HG03060 (cell line): ENCODE data around the gene NOL9.

Experiments used
- ATAC-seq: cut with Tn5 transposase; IDR thresholded peaks from one replicate; pipeline ENCODE4 v1.9.1; 2021; ENCODE audit warnings: low read depth, moderate number of reproducible peaks; ENCODE audit not compliant: unreplicated experiment

The NOL9 gene

GRCh38 chr1:6491966-6492365 lies 62.3 kb downstream of the NOL9 start:
- ATAC-seq, result no peak

GRCh38 chr1:6491480-6491962 lies 62.8 kb downstream of the NOL9 start, which contains the start of gene PLEKHG5:
TSS of gene PLEKHG5 (minus strand) at chr1:6491667. CDS start at chr1:6477571, 14,096 bp downstream.
- ATAC-seq, result no peak

- ATAC-seq, result no peak
Observed at GRCh38 chr1:6491081-6491449, 63.2 kb downstream of the NOL9 start.

GRCh38 chr1:6490181-6491080 lies 63.9 kb downstream of the NOL9 start:
- no peak for ATAC-seq

GRCh38 chr1:6489799-6490180 lies 64.5 kb downstream of the NOL9 start:
- no peak for ATAC-seq

- no peak for ATAC-seq
Observed at GRCh38 chr1:6489383-6489765, 64.9 kb downstream of the NOL9 start.

- ATAC-seq, result no peak
Observed at GRCh38 chr1:6488602-6489382, 65.5 kb downstream of the NOL9 start.

GRCh38 chr1:6487804-6488484 lies 66.4 kb downstream of the NOL9 start:
- no peak for ATAC-seq

- ATAC-seq, result no peak
Observed at GRCh38 chr1:6486433-6487011, 67.8 kb downstream of the NOL9 start.

GRCh38 chr1:6485168-6486101 lies 68.9 kb downstream of the NOL9 start:
- ATAC-seq, result no peak

- ATAC-seq, result no peak
Observed at GRCh38 chr1:6484826-6485167, 69.5 kb downstream of the NOL9 start.

GRCh38 chr1:6483761-6484117 lies 70.6 kb downstream of the NOL9 start:
- no peak for ATAC-seq

- no peak for ATAC-seq
Observed at GRCh38 chr1:6483017-6483760, 71.1 kb downstream of the NOL9 start.

- no peak for ATAC-seq
Observed at GRCh38 chr1:6481820-6482219, 72.5 kb downstream of the NOL9 start.

- ATAC-seq, result no peak
Observed at GRCh38 chr1:6477039-6477820, 77.1 kb downstream of the NOL9 start.

GRCh38 chr1:6476483-6476882 lies 77.8 kb downstream of the NOL9 start:
- no peak for ATAC-seq

GRCh38 chr1:6475381-6476133 lies 78.8 kb downstream of the NOL9 start:
- ATAC-seq, result no peak
